Astrocyte (in vitro differentiated cells and primary cell): ENCODE measurements around the gene KCNAB1.

Source experiments
- CTCF ChIP-seq: IDR thresholded peaks from 2 replicates; pipeline ENCODE4 v1.5.1; 2011; ENCODE audit warnings: low read depth, mild to moderate bottlenecking, inconsistent platforms, low read length, moderate library complexity; ENCODE audit not compliant: insufficient read depth
- EZH2 ChIP-seq: IDR thresholded peaks from 2 replicates; pipeline ENCODE4 v1.6.1; 2012; ENCODE audit warnings: mild to moderate bottlenecking, low read length, inconsistent platforms; ENCODE audit not compliant: insufficient read depth

- TF ChIP-seq CTCF = no peak
- no peak for TF ChIP-seq EZH2
These were observed 372.5 kb downstream of the KCNAB1 start for GRCh38 chr3:156492801-156493261.
